ENCODE results near the gene TRIM46.

GRCh38 chr1:155139895-155140629, 33.6 kb upstream of the TRIM46 start, which contains the start of gene DPM3:
- peak in 1 of 11 experiments; percentile 5 for TF ChIP-seq CTCF (IDR thresholded peaks at IDR 0.05 in 8 of 11, conservative IDR thresholded peaks at IDR 0.05 in 3 of 11)
- TF ChIP-seq POLR2A (IDR thresholded peaks at IDR 0.05) = peak in 1 of 3 donors; percentile 56
- TF ChIP-seq POLR2AphosphoS5 (IDR thresholded peaks at IDR 0.05) = peak; percentile 92 to 98 (median 95)
